ENCODE data around the gene GTPBP4.

- TF ChIP-seq CTCF (IDR thresholded peaks at IDR 0.05; ENCODE audit: low read depth, low read length): no peak
- TF ChIP-seq EZH2phosphoT487 (IDR thresholded peaks at IDR 0.05; ENCODE audit: low read depth): no peak
These were observed 33.8 kb upstream of the GTPBP4 start for GRCh38 chr10:954396-954795.

Data from OCI-LY3 (cell line).